ENCODE measurements around the gene RGS18.

GRCh38 chr1:192171123-192171522 lies 12.9 kb downstream of the RGS18 start:
- TF ChIP-seq ZNF230 (CRISPR knock-in tag; IDR thresholded peaks at IDR 0.05) = no peak
- no peak for TF ChIP-seq PRDM10 (CRISPR knock-in tag; IDR thresholded peaks at IDR 0.05; ENCODE audit: low read depth)
- TF ChIP-seq KDM5A (IDR thresholded peaks at IDR 0.05; ENCODE audit: borderline replicate concordance, low read length) = no peak
- no peak for TF ChIP-seq POLR2A (IDR thresholded peaks at IDR 0.05; ENCODE audit: insufficient read depth in 1 of 2, low read depth in 2 of 2, low read length in 2 of 2)
- no peak for TF ChIP-seq RBFOX2 (IDR thresholded peaks at IDR 0.05; ENCODE audit: low read depth, low read length)
- TF ChIP-seq HDAC1 (CRISPR knock-in tag; IDR thresholded peaks at IDR 0.05) = no peak
- no peak for TF ChIP-seq ZC3H4 (CRISPR knock-in tag; IDR thresholded peaks at IDR 0.05; ENCODE audit: borderline replicate concordance)
- TF ChIP-seq EHMT2 (IDR thresholded peaks at IDR 0.05; ENCODE audit: borderline replicate concordance, low read depth, low read length) = no peak
- no peak for TF ChIP-seq ZFP41 (CRISPR knock-in tag; IDR thresholded peaks at IDR 0.05; ENCODE audit: borderline replicate concordance)
